SK-N-SH (cell line): ENCODE data around the gene CYTH3. TPM values are rescaled to one million over a fixed set of nuclear protein-coding genes. Genes with fewer than 3 reads are reported as not detected.

Experiments used
- CTCF ChIA-PET: fragments of 300-600, 350-600 bp; formaldehyde crosslinking; extraction: SDS; loops from one replicate; lab custom pipeline; 2021; lab: Yijun Ruan, JAX
- POLR2A ChIA-PET: fragments of 350-600 bp; sonication (Branson Sonifier 250); formaldehyde crosslinking; extraction: SDS; loops from one replicate; lab custom pipeline; 2020; ENCODE audit warnings: antibody characterized with exemption, inconsistent platforms; lab: Yijun Ruan, JAX
- DNase-seq: peaks from one replicate; pipeline ENCODE4 v3.0.0; 2012
- H2AFZ ChIP-seq: fragments of 200-600 bp; sonication (generic); 2 replicates; pipeline ENCODE4 v1.8.1; 2016; ENCODE audit warnings: antibody characterized with exemption, mild to moderate bottlenecking, low read depth
- H3F3A ChIP-seq: fragments of 200-600 bp; sonication (generic); replicated peaks from 2 replicates; pipeline ENCODE3; 2016; ENCODE audit warnings: antibody characterized with exemption, mild to moderate bottlenecking; ENCODE audit not compliant: insufficient read depth
- H3K27ac ChIP-seq, 2 experiments: fragments of 200-500 bp in 1 of 2; fragments of 200-600 bp in 1 of 2; sonication (Bioruptor generic) in 1 of 2; sonication (generic), shearing (Covaris generic) in 1 of 2; 2 replicates each; pipeline versions ENCODE4 v1.5.1 to v1.6.1; 2014 to 2016; ENCODE audit warnings: low read depth in 2 of 2, inconsistent platforms in 1 of 2, low read length in 1 of 2, mild to moderate bottlenecking in 1 of 2, mixed read lengths in 1 of 2
- H3K27me3 ChIP-seq: fragments of 200-600 bp; sonication (generic), shearing (Covaris generic); 2 replicates; pipeline ENCODE4 v1.6.1; 2016; ENCODE audit warnings: mixed run types; ENCODE audit not compliant: insufficient read depth
- H3K36me3 ChIP-seq, 2 experiments: fragments of 200-500 bp in 1 of 2; fragments of 200-600 bp in 1 of 2; sonication (Bioruptor generic) in 1 of 2; sonication (generic) in 1 of 2; replicated peaks in 1 of 2; 2 replicates each; pipeline versions ENCODE3 to v1.5.1; 2014 to 2016; ENCODE audit warnings: low read length in 1 of 2, mild to moderate bottlenecking in 1 of 2; ENCODE audit not compliant: insufficient read depth in 2 of 2, control insufficient read depth in 1 of 2
- H3K4me1 ChIP-seq, 2 experiments: fragments of 200-500 bp in 1 of 2; fragments of 200-600 bp in 1 of 2; sonication (Bioruptor generic) in 1 of 2; sonication (generic), shearing (Covaris generic) in 1 of 2; 2 replicates each; pipeline versions ENCODE4 v1.5.1 to v1.6.1; 2014 to 2016; ENCODE audit warnings: low read depth in 1 of 2, low read length in 1 of 2, mixed run types in 1 of 2; ENCODE audit not compliant: insufficient read depth in 2 of 2, control insufficient read depth in 1 of 2
- H3K4me2 ChIP-seq: fragments of 200-600 bp; sonication (generic), shearing (Covaris generic); 2 replicates; pipeline ENCODE4 v1.6.1; 2017; ENCODE audit warnings: mixed run types
- H3K4me3 ChIP-seq, 2 experiments: fragments of 200-500 bp in 1 of 2; fragments of 200-600 bp in 1 of 2; sonication (Bioruptor generic) in 1 of 2; sonication (generic), shearing (Covaris generic) in 1 of 2; 2 replicates each; pipeline versions ENCODE4 v1.5.1 to v1.8.1; 2014 to 2016; ENCODE audit warnings: low read depth in 2 of 2, inconsistent platforms in 1 of 2, low read length in 1 of 2, mild to moderate bottlenecking in 1 of 2, mixed read lengths in 1 of 2, moderate library complexity in 1 of 2
- H3K79me2 ChIP-seq: fragments of 200-600 bp; sonication (generic); 2 replicates; pipeline ENCODE4 v1.8.1; 2017; ENCODE audit warnings: mild to moderate bottlenecking; ENCODE audit not compliant: insufficient read depth
- H3K9ac ChIP-seq: fragments of 200-600 bp; sonication (generic); 2 replicates; pipeline ENCODE4 v1.6.1; 2017; ENCODE audit warnings: mixed run types
- H3K9me2 ChIP-seq: fragments of 200-600 bp; sonication (generic); 2 replicates; pipeline ENCODE4 v1.6.1; 2017; ENCODE audit warnings: mixed run types
- H3K9me3 ChIP-seq: fragments of 200-600 bp; sonication (generic); 2 replicates; pipeline ENCODE4 v1.6.1; 2017; ENCODE audit warnings: mixed run types, mild to moderate bottlenecking, moderate library complexity
- H4K20me1 ChIP-seq: fragments of 200-600 bp; sonication (generic); 2 replicates; pipeline ENCODE4 v1.6.1; 2017; ENCODE audit warnings: mild to moderate bottlenecking, mixed run types; ENCODE audit not compliant: insufficient read depth
- CHD2 ChIP-seq: fragments of 150-350 bp; IDR thresholded peaks from 2 replicates; pipeline ENCODE4 v1.6.1; 2018; ENCODE audit warnings: low read length; ENCODE audit not compliant: partially characterized antibody
- FOSL2 ChIP-seq: IDR thresholded peaks from 2 replicates; pipeline ENCODE4 v1.4.0; 2012; ENCODE audit warnings: low read depth, mild to moderate bottlenecking, moderate library complexity, borderline replicate concordance
- FOXJ3 ChIP-seq: sonication (generic); formaldehyde crosslinking; IDR thresholded peaks from 2 replicates; pipeline ENCODE4 v1.5.1; 2020; ENCODE audit warnings: mild to moderate bottlenecking, missing genetic modification reagents
- GABPA ChIP-seq: IDR thresholded peaks from 2 replicates; pipeline ENCODE4 v1.4.0; 2012; ENCODE audit warnings: low read depth, mild to moderate bottlenecking
- MXI1 ChIP-seq: IDR thresholded peaks from 2 replicates; pipeline ENCODE4 v1.6.1; 2012; ENCODE audit warnings: mild to moderate bottlenecking, low read depth, low read length, improper control_type of control experiment
- NFIC ChIP-seq: IDR thresholded peaks from 2 replicates; pipeline ENCODE4 v1.4.0; 2012; ENCODE audit warnings: borderline replicate concordance
- POLR2AphosphoS5 ChIP-seq: IDR thresholded peaks from 2 replicates; pipeline ENCODE4 v1.6.1; 2012; ENCODE audit warnings: low read depth, low read length
- RFX5 ChIP-seq: IDR thresholded peaks from 2 replicates; pipeline ENCODE4 v1.6.1; 2012; ENCODE audit warnings: mild to moderate bottlenecking, improper control_type of control experiment, low read length
- RXRA ChIP-seq: IDR thresholded peaks from 2 replicates; pipeline ENCODE4 v1.4.0; 2012; ENCODE audit warnings: low read depth, mild to moderate bottlenecking, borderline replicate concordance
- SIN3A ChIP-seq: IDR thresholded peaks from 2 replicates; pipeline ENCODE4 v1.6.1; 2012; ENCODE audit warnings: low read depth, mild to moderate bottlenecking, low read length, moderate library complexity, borderline replicate concordance
- TAF1 ChIP-seq: IDR thresholded peaks from 2 replicates; pipeline ENCODE4 v1.6.1; 2012; ENCODE audit warnings: low read depth, mild to moderate bottlenecking, low read length, moderate library complexity, borderline replicate concordance
- WGBS: methylation state at CpG from one replicate; pipeline ENCODE4 v1.1.6; 2017; ENCODE audit warnings: low lambda C conversion rate; 5-methylcytosine and 5-hydroxymethylcytosine counted together
- polyA plus RNA-seq, 3 experiments: library from polyadenylated mRNA; depleted of rRNA; stranded (reverse); fragments of >200 nt; gene quantifications; 2 replicates each; pipeline ENCODE4 v1.2.3, GENCODE V29; 2012
- TF ChIP-seq, protein P1 (sequence below): fragments of 150-350 bp; IDR thresholded peaks from 2 replicates; pipeline ENCODE4 v1.6.1; 2016; ENCODE audit warnings: mild to moderate bottlenecking, low read depth, low read length
- TF ChIP-seq, protein P2 (sequence below): fragments of 150-350 bp; IDR thresholded peaks from 2 replicates; pipeline ENCODE4 v1.6.1; 2017; ENCODE audit warnings: antibody characterized with exemption, low read length, low read depth, borderline replicate concordance
- TF ChIP-seq, protein P3 (sequence below): IDR thresholded peaks from 2 replicates; pipeline ENCODE4 v1.6.1; 2012; ENCODE audit warnings: mild to moderate bottlenecking, low read depth, low read length, moderate library complexity

CYTH3 gene
- polyA plus RNA-seq, 1 of the 3 experiments (the other 2 are of a cell fraction): 55.1 TPM

DNA sequence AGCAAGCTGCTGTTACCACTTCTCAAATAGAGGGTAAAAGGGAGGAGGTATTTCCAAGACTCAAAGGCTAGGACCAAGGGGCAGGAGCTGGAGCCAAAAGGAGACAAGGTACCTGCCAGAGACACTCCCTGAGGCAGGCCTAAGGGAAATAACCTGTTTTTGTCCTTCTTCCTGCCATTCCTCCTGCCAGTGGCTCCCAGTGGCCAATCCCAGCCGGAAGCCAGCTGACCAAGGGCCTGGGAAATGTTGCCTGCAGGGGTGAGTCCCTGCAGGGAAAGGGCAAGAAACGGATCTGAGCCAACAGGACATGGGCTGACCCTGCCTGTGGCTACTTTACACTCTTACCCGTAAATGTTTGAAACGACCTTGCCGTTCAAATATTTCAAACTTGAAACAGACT is 3.5 kb downstream of the CYTH3 start:
- CTCF ChIA-PET: interaction anchor here (0.6 to 4.1 kb wide), 6 partner anchors 9 to 109 kb away, joined by 3 to 36 read pairs (median 6); no protein-coding TSS in a partner anchor
- no peaks in the 10 kb centered on the region for H3K9me3 ChIP-seq
- peaks cover 7 to 24% of the 10 kb centered on the region in 2 experiments; a peak in 2 of 4 replicates for H3K4me1 ChIP-seq
- TF ChIP-seq CHD2 (no peak), FOSL2 (no peak), TAF1 (no peak), GABPA (no peak), FOXJ3 (CRISPR knock-in tag) (no peak), POLR2AphosphoS5 (no peak), RFX5 (no peak), NFIC (no peak), MXI1 (no peak), SIN3A (no peak), RXRA (no peak)
- TF ChIP-seq, protein P1, sequence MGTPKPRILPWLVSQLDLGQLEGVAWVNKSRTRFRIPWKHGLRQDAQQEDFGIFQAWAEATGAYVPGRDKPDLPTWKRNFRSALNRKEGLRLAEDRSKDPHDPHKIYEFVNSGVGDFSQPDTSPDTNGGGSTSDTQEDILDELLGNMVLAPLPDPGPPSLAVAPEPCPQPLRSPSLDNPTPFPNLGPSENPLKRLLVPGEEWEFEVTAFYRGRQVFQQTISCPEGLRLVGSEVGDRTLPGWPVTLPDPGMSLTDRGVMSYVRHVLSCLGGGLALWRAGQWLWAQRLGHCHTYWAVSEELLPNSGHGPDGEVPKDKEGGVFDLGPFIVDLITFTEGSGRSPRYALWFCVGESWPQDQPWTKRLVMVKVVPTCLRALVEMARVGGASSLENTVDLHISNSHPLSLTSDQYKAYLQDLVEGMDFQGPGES: no peak
- TF ChIP-seq, protein P2, sequence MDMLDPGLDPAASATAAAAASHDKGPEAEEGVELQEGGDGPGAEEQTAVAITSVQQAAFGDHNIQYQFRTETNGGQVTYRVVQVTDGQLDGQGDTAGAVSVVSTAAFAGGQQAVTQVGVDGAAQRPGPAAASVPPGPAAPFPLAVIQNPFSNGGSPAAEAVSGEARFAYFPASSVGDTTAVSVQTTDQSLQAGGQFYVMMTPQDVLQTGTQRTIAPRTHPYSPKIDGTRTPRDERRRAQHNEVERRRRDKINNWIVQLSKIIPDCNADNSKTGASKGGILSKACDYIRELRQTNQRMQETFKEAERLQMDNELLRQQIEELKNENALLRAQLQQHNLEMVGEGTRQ: no peak
- TF ChIP-seq, protein P3, sequence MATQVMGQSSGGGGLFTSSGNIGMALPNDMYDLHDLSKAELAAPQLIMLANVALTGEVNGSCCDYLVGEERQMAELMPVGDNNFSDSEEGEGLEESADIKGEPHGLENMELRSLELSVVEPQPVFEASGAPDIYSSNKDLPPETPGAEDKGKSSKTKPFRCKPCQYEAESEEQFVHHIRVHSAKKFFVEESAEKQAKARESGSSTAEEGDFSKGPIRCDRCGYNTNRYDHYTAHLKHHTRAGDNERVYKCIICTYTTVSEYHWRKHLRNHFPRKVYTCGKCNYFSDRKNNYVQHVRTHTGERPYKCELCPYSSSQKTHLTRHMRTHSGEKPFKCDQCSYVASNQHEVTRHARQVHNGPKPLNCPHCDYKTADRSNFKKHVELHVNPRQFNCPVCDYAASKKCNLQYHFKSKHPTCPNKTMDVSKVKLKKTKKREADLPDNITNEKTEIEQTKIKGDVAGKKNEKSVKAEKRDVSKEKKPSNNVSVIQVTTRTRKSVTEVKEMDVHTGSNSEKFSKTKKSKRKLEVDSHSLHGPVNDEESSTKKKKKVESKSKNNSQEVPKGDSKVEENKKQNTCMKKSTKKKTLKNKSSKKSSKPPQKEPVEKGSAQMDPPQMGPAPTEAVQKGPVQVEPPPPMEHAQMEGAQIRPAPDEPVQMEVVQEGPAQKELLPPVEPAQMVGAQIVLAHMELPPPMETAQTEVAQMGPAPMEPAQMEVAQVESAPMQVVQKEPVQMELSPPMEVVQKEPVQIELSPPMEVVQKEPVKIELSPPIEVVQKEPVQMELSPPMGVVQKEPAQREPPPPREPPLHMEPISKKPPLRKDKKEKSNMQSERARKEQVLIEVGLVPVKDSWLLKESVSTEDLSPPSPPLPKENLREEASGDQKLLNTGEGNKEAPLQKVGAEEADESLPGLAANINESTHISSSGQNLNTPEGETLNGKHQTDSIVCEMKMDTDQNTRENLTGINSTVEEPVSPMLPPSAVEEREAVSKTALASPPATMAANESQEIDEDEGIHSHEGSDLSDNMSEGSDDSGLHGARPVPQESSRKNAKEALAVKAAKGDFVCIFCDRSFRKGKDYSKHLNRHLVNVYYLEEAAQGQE: no peak
- H3K27ac ChIP-seq: no peak overlapping the region; a peak in 1 of 4 replicates
- no peak overlapping the region for H3K4me3 ChIP-seq
- H3K27me3 ChIP-seq: no peaks in the 10 kb centered on the region
- H3K36me3 ChIP-seq: peaks cover 0 to 5% of the 10 kb centered on the region in 2 experiments
- H3K9ac ChIP-seq: no peak overlapping the region
- H2AFZ ChIP-seq: no peak overlapping the region
- POLR2A ChIA-PET: no interaction called here
- H3K79me2 ChIP-seq: peaks cover 82% of the 10 kb centered on the region
- peaks cover 34% of the 10 kb centered on the region for H4K20me1 ChIP-seq
- peaks cover 18% of the 10 kb centered on the region for H3F3A ChIP-seq
- no peaks in the 10 kb centered on the region for H3K9me2 ChIP-seq
- WGBS: 89% methylated on average over 5 of the region's 5 CpGs
- DNase-seq: no peak
- H3K4me2 ChIP-seq: no peak overlapping the region
